ENCODE results near the gene MID2.
"Not testable (repeated sequence)": the region's sequence is repeated elsewhere in the genome, so short reads cannot be mapped to it uniquely, and the experiment has no call there.

MID2 gene, protein sequence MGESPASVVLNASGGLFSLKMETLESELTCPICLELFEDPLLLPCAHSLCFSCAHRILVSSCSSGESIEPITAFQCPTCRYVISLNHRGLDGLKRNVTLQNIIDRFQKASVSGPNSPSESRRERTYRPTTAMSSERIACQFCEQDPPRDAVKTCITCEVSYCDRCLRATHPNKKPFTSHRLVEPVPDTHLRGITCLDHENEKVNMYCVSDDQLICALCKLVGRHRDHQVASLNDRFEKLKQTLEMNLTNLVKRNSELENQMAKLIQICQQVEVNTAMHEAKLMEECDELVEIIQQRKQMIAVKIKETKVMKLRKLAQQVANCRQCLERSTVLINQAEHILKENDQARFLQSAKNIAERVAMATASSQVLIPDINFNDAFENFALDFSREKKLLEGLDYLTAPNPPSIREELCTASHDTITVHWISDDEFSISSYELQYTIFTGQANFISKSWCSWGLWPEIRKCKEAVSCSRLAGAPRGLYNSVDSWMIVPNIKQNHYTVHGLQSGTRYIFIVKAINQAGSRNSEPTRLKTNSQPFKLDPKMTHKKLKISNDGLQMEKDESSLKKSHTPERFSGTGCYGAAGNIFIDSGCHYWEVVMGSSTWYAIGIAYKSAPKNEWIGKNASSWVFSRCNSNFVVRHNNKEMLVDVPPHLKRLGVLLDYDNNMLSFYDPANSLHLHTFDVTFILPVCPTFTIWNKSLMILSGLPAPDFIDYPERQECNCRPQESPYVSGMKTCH

DNA sequence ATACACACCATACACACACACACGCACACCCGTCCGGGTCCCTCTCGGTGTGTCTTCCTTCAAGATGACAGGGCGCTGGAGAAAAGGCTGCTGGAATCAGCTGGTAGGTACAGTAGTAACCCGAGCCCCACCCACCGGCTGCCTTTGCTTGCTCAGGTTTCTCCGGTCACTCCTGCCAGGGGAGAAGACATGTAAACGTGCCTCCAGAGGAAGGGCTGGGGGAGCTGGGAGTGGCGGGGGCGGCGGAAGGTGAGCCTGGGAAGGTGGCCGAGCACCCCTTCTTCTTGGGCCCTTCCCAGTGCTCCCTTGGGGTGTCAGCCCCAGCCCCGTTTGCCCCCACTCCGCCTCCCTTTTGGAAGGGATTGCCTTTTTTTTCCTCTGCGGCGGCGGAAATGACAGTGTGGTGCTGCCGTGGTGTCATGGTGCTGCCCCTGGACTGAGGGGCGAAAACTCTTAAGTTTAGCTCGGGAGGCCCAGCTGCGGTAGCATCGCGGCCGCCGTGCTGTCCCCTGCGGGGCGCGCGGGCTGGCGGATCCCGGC lies at the start of gene MID2:
Gene MID2, plus strand, starts transcription at position 169 of the 540 bp plus-strand sequence. CDS start 561 bp downstream, outside the sequence.
- peak; percentile 33 to 66 for DNase-seq

DNA sequence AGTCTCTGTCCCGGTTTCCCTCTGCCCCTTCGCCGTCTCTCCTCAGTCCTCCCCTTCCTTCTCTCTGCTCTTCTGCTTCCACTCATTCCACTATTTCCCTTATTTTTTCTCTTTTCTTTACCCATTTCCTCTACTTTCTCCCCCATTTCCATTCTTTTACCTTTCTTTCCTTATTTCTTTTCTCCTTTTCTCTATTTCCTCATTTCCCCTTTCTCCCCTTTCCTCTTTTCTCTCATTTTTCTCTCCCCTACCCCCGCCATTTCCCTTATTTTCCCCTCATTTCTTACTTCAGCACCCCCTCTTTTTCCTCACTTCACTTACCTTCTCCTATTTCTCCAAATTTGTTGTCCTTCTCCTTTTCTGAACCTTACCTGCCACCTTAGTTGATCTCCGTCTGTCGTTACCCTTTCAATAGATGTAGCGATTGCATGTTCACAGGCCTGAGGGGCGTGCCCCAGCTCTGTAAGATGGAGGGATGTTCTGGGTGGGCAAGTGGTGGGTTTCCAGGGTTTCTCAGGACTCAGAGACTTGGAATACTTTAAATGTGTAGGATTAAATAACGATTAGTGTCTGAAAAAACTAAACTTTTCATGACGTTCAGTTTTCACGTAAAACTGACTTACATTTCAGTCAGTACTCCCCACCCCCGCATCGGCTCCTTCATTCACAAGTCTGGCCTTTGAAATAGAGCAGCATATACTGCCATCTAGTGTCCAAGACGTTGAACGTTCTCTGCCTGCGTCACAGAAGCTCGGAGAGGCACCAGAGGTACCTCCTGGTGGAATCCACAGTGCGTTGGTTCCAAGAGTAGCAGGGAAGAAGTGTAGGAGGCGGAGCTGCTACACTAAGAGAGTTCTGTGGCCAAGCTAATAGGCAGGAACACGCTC lies 48.8 kb upstream of the MID2 start:
- peak; percentile 65 to 88 for DNase-seq

DNA sequence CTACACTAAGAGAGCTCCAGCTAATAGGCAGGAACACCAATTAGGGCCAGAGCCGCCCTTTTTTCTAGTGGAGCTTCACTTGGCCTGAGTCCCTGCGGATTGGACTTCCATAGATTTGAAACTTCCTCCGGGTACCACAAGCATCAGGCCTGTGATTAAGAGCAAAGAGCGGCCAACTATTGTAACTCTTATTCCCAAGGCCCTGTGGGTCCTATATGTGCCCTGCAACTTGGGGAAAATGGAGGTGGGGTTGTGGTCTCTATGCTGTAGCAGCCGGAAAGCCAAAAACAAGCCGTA lies 48.2 kb upstream of the MID2 start, which contains the start of gene NCBP2L:
Gene NCBP2L, plus strand, starts transcription at position 198 of the 297 bp plus-strand sequence. CDS start 16,488 bp downstream, outside the sequence.
- DNase-seq = no peak

DNA sequence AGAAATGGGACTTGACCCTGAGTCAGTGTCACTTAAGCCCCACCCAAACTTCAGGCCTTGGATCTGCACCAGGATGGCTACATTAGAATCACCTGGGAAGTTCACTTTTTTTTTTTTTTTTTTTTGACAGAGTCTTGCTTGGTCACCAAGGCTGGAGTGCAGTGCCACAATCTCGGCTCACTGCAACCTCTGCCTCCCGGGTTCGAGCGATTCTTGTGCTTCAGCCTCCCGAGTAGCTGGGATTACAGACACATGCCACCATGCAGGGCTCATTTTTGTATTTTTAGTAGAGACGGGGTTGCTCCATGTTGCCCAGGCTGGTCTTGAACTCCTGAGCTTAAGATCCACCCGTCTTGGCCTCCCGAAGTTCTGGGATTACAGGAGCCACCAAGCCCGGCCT lies 45.1 kb upstream of the MID2 start:
- no peak for DNase-seq

DNA sequence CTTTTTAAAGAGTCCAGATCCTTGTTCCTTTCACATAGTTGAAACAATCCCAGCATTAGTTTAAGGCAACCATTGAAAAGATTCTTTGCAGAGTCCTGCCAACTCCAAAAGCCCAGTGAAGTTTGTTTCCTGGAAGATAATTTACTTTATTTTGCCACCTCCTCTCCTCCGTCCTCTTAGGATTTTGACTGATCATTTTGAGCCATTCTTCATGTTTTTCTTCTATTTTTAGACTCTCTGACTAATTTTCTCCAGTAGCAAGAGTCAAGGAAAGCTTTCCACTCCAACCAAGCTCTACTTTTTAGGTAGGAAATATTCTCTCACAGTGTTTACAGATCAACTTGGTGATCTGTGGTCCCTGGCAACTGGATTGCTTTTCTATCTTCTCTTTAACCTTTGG lies 37.8 kb upstream of the MID2 start:
- DNase-seq = no peak

DNA sequence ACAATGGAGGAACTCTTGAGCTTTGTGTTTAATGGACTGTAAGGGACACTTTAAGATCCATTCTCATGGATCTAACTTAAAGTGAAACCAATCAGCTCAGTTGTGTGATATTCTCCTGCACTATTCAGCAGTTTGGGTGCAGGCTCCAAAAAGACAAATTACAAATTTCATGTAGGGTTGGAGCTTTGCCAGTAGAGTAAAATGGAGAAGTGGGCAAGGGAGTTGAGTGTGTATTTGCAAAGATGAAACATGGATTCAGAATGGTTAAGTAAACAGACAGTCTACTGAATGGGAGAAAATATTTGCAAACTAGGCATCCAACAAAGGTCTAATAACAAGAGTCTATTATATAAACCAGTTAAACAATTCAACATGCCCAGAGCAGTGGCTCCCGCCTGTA lies 21.2 kb upstream of the MID2 start:
- no peak for DNase-seq

DNA sequence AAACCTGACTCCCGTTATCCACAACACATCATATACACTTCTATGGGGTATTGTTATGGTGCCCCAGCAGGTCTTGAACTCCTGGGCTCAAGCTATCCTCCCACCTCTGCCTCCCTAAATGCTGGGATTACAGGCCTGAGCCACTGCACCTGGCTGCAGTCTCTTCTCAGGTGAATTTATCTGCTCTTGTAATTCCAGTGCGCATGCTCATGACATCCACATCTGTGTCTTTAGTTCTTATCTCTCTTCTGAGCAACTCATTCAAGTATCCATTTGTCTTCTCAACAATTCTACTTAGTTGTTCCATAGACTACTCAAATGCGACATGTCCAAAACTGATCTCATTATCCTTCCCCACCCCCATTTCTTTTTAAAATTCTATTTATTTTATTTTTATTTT lies 20.5 kb upstream of the MID2 start:
- no peak for DNase-seq

GRCh38 chrX:107810053-107810452 lies 15.6 kb upstream of the MID2 start:
- DNase-seq = not testable (repeated sequence)

- no peak for DNase-seq
These were observed 6.7 kb upstream of the MID2 start for GRCh38 chrX:107818900-107819521.

DNA sequence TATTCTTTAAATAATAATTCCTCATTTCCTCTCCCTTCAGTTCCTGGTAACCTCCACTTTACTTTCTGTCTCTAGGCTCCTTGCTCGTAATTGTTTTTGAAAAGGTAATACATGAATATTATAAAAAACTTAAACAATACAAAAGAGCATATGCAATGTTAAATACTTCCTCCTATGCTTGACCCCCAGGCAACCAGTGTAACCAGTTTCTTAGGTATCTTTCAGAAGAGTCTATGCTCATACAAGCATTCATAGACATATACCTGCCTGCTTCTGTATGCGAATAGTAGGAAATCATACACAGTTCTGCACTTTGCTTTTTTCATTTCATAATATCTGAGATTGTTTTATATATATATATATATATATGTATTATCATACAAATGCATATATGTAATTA lies 2.6 kb upstream of the MID2 start:
- no peak for DNase-seq

DNA sequence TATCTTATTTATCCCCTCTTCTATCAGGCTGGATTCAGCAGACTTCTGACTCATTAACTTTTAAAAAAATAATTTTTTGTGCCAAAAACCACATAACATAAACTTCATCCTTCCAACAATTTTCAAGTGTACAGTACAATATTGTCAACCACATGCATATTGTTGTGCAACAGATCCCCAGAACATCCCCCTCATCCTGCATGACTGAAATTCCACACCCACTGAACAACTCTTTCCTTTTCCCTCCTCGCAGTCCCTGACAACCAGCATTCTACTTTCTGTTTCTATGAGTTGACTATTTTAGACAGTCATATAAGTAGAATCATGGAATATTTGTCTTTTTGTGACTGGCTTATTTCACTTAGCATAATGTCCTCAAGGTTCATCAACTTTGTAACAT lies 2.2 kb upstream of the MID2 start:
- no peak for DNase-seq

DNA sequence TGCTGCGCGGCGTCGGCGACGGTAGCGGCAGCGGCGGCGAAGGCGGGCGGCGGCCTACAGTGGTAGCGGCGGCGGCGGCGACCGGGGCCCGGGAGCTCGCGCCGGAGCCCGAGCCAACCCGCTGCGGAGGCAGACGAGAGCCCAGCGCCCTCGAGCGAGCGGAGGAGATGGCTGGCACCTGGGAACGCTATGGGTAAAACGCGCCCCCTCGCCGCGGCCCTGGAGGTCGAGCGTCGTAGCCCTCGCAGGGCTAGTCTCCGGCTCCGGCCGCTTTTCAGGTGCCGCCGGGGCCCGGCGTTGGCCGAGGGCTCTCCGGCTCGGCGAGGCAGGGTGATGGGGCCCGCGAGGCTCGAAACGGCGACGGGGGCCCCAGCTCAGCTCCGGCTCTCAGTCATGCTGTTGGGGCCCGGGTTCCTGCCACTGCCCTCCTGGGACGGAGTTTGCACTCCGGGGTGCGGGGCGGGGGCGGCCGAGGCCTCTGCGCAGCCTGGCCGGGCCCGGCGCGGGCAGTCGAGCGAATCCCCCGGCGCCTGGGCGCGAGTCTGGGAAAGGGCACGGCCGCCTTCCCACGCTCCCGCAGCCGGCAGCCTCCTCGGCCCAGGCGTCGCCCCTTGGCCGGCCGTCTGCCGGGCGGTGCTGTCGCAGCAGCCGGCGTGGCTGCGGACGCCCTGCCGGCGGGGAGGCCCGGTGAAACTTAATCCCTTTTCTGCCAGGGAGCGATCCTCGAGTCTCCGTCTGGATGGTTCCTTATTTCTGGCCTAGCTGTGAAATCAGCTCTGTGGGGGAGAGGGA lies 768 bp downstream of the MID2 start:
- peak; percentile 50 to 85 for DNase-seq

DNA sequence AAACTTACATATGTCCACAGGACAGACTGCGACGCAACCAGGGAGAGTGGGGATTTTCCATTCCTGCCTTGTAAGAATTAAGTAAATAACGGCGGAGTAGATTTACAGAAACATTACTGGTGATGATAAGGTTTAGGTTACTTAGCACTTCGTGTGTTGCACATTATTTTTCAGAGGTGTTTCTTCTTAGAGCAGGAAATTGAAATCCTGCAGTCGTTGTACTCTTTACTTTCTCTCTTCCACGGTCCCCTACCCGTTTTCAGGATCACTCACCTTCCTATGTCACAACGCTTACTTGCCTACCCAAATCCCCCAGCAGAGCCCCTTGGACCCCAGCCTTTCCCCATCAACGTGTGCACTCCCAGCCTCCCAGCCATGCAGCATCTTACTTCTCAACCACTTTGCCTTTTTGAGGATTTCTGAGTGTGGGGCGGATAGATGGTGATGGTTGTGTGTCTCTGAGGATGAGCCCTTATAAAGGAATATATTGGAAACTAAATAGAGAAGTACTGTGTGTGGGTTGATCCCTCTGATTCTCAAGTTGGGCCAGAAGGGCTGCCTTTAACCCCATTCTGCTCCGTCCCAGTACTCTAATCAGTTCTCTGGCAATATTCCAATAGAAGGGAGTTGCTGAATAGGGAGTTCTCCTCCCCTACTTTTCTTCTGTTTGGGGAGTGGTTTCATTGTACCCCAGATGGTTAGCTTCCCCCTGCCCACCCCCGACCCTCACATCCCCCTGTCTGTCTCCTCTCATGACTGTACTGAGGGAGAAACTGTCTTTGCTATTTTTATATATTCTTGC lies 1.6 kb downstream of the MID2 start:
- DNase-seq = peak; percentile 46 to 53

DNA sequence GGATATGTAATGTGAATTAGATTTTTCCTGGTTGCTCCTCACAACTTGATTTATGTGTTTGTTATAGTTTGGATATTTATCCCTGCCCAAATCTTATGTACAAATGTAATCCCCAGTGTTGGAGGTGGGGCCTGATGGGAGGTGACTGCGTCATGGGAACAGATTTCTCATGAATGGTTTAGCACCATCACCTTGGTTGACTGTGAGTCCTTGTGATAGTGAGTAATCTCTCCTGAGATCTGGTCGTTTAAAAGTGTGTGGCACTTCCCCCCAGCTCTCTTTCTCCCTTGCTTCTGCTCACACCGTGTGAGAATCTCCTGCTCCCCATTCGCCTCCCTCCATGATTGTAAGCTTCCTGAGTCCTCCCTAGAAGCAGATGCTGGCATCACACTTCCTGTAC lies 2.2 kb downstream of the MID2 start:
- no peak for DNase-seq

GRCh38 chrX:107829878-107830277 lies 4.2 kb downstream of the MID2 start:
- DNase-seq = no peak

DNA sequence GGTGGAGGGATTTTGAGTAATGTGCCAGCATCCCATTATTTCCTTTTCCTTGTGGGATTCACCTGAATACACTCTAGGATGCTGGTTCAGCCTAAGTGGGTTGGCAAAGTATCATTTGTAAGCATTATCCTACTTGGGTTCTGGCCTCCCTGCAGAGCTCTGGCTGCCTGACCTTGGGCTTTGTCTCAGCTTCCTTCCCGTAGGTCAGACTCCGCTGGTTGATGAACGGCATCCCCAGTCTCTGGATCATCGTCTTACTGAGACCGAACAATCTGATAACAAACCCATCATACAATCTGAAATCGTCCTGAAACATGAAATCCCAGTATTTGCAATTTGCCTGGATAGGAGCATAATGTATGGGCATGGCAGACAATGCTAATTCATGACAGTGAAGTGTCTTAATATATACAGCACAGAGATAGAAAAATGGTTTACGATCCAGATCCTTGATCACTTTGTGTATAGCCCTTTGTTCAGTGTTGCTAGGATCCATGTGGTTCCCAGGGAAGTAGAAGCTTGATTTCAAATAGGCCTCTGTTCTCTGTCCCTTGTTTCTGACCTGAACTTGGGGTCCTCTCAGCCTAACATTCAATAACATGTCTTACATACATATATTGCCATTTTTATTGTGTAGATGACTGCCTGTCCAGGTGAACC lies 5.5 kb downstream of the MID2 start:
- no peak for DNase-seq

DNA sequence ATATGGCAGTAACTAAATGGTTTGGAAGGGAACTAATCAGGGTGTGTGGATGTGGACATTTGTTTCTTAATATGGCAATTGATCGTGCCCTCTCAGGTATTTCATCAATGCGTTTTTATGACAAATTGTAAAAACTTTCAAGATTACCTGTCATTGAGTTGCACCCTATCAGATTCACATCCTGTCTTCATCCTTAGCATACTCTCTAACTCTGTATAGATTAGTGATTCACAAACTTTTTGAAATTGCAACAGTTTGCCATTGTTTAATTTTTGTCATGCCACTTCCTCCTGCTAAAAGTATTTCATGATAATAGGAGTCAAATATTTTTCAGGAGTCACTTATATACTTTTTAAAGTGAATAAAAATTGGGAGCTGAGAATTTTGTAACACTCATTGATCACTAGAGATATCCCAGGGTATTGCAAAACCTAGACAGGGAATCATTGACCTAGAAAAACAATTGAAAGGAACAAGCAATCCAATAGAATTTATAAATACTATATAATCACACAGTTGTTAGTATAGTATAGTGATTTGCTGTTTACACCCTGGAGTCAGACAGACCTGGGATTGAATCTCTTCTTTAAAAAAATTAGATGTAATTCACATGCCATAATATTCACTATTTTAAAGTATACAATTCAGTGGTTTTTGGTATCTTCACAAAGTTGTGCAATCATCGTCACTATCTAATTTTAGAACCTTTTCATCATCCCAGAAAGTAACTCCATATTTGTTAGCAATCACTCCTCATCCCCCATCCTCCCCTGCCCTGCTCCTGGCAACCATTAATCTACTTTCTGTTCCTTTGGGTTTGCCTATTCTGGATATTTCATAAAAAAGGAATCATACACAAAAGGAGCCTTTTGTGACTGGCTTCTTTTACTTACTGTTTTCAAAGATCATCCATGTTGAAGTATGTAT lies 8.9 kb downstream of the MID2 start:
- DNase-seq = no peak

DNA sequence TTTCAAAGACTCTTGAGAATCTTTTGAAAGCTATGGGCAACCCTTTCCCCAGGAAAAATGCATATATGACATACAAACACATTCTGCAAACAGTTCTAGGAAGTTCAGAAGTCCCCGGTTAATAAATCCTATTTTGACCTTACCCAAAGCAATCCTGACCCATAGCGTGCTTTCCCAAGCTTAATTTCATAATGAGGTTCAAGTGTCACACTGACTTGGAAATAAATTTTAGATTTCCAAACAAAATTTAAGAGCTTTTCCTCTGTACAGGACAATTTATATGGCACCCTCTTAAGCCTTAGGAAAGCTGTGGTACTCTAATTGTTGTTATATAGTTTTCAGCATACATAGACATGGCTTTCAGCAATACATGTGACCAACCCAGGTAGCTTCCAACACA lies 11.3 kb downstream of the MID2 start:
- no peak for DNase-seq

DNA sequence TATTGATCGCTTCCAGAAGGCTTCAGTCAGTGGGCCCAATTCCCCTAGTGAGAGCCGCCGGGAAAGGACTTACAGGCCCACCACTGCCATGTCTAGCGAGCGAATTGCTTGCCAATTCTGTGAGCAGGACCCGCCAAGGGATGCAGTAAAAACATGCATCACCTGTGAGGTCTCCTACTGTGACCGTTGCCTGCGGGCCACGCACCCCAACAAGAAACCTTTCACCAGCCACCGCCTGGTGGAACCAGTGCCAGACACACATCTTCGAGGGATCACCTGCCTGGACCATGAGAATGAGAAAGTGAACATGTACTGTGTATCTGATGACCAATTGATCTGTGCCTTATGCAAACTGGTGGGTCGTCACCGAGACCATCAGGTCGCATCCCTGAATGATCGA lies 15.3 kb downstream of the MID2 start:
- DNase-seq = no peak

All from NCI-H524 (cell line).